ENCODE data around the gene RAD54L.
"Not testable (repeated sequence)": the region's sequence is repeated elsewhere in the genome, so short reads cannot be mapped to it uniquely, and the experiment has no call there.

Gene RAD54L

GRCh38 chr1:46325285-46326076, 77.9 kb downstream of the RAD54L start:
- not testable (repeated sequence) for DNase-seq
